Umbilical cord (tissue), 2 donors: ENCODE results near the gene COL9A2. TPM values are rescaled to one million over a fixed set of nuclear protein-coding genes. Genes with fewer than 3 reads are reported as not detected.
A peak's percentile ranks its signal among the peaks of the same experiment; 100 is the strongest.

Source experiments
- DNase-seq: peaks from one replicate; pipeline ENCODE4 v3.0.0-alpha.2; 2015; ENCODE audit warnings: low spot score
- total RNA-seq: library from RNA; depleted of rRNA; stranded (reverse); fragments of >200 nt; gene quantifications from one replicate; pipeline ENCODE4 v1.2.3, GENCODE V29; 2014; ENCODE audit warnings: low replicate concordance; ENCODE audit not compliant: insufficient read depth

COL9A2 gene
- total RNA-seq, 1 donor from 2014 or later: 9.1 TPM

GRCh38 chr1:40318476-40318875 is 1.4 kb upstream of the COL9A2 start:
- DNase-seq: no peak

GRCh38 chr1:40317394-40318074 is 448 bp upstream of the COL9A2 start:
- DNase-seq: no peak

- peak; percentile 51 for DNase-seq
Observed at GRCh38 chr1:40315795-40316594, 1.1 kb downstream of the COL9A2 start.

- peak; percentile 92 for DNase-seq
Observed at GRCh38 chr1:40315239-40315794, 1.8 kb downstream of the COL9A2 start.

GRCh38 chr1:40314721-40315238 is 2.3 kb downstream of the COL9A2 start:
- no peak for DNase-seq

- DNase-seq: no peak
Observed at GRCh38 chr1:40313958-40314720, 2.9 kb downstream of the COL9A2 start.

GRCh38 chr1:40313329-40313957 is 3.6 kb downstream of the COL9A2 start:
- peak; percentile 20 for DNase-seq

- DNase-seq: no peak
Observed at GRCh38 chr1:40312238-40313205, 4.6 kb downstream of the COL9A2 start.

- DNase-seq: no peak
Observed at GRCh38 chr1:40311692-40312091, 5.4 kb downstream of the COL9A2 start.

- DNase-seq: no peak
Observed at GRCh38 chr1:40310983-40311642, 6.0 kb downstream of the COL9A2 start.

GRCh38 chr1:40310129-40310461 is 7.0 kb downstream of the COL9A2 start:
- DNase-seq: no peak

- DNase-seq: no peak
Observed at GRCh38 chr1:40309374-40310128, 7.5 kb downstream of the COL9A2 start.

GRCh38 chr1:40308036-40308727 is 8.9 kb downstream of the COL9A2 start:
- DNase-seq: no peak

- no peak for DNase-seq
Observed at GRCh38 chr1:40307186-40307585, 9.9 kb downstream of the COL9A2 start.

GRCh38 chr1:40306296-40306695 is 10.8 kb downstream of the COL9A2 start:
- DNase-seq: no peak

- DNase-seq: no peak
Observed at GRCh38 chr1:40305871-40306270, 11.2 kb downstream of the COL9A2 start.

GRCh38 chr1:40305451-40305850 is 11.6 kb downstream of the COL9A2 start:
- DNase-seq: no peak

- no peak for DNase-seq
Observed at GRCh38 chr1:40303790-40304189, 13.3 kb downstream of the COL9A2 start.
